SK-N-SH treated with all-trans-retinoic acid at 6 μM for 48 hours (cell line): ENCODE data around the gene MT1H.
"Not testable (repeated sequence)": the region's sequence is repeated elsewhere in the genome, so short reads cannot be mapped to it uniquely, and the experiment has no call there.

Source experiments
- ATAC-seq: fragments of 200-7000 bp; cut with Tn5 transposase; 3 replicates; pipeline ENCODE4 v1.9.1; 2020; ENCODE audit warnings: mild to moderate bottlenecking, moderate library complexity
- ARNTL ChIP-seq: fragments of 450-650 bp; formaldehyde crosslinking; IDR thresholded peaks from 2 replicates; pipeline ENCODE4 v1.5.0; 2020; ENCODE audit warnings: low read depth, mild to moderate bottlenecking, moderate library complexity, borderline replicate concordance
- BACH2 ChIP-seq: fragments of 250-450 bp; sonication (Bioruptor Pico); IDR thresholded peaks from 2 replicates; pipeline ENCODE4 v1.9.0; 2021; ENCODE audit warnings: mild to moderate bottlenecking, borderline replicate concordance
- CREB5 ChIP-seq: fragments of 250-450 bp; sonication (Bioruptor Pico); IDR thresholded peaks from 2 replicates; pipeline ENCODE4 v1.5.1; 2020; ENCODE audit warnings: low read depth, mild to moderate bottlenecking, moderate library complexity
- CSDC2 ChIP-seq: fragments of 250-450 bp; sonication (Bioruptor Pico); IDR thresholded peaks from 2 replicates; pipeline ENCODE4 v1.5.0; 2020; ENCODE audit warnings: mild to moderate bottlenecking, moderate library complexity
- CSRNP3 ChIP-seq: fragments of 250-450 bp; sonication (Bioruptor Pico); IDR thresholded peaks from 2 replicates; pipeline ENCODE4 v1.5.1; 2021; ENCODE audit warnings: mild to moderate bottlenecking, moderate library complexity
- ESRRG ChIP-seq: fragments of 250-450 bp; sonication (Bioruptor Pico); IDR thresholded peaks from 2 replicates; pipeline ENCODE4 v1.6.1; 2021; ENCODE audit warnings: mild to moderate bottlenecking
- GLIS3 ChIP-seq: fragments of 250-450 bp; sonication (Bioruptor Pico); IDR thresholded peaks from 2 replicates; pipeline ENCODE4 v1.5.0; 2020; ENCODE audit warnings: mild to moderate bottlenecking, moderate library complexity
- ISL1 ChIP-seq: fragments of 250-450 bp; sonication (Bioruptor Pico); IDR thresholded peaks from 2 replicates; pipeline ENCODE4 v2.1.2; 2022; ENCODE audit warnings: mild to moderate bottlenecking, moderate library complexity
- OSR1 ChIP-seq: fragments of 250-450 bp; sonication (Bioruptor Pico); IDR thresholded peaks from 2 replicates; pipeline ENCODE4 v1.8.0; 2022; ENCODE audit warnings: moderate library complexity, mild to moderate bottlenecking, inconsistent platforms
- PATZ1 ChIP-seq: fragments of 250-450 bp; sonication (Bioruptor Pico); IDR thresholded peaks from 2 replicates; pipeline ENCODE4 v1.8.0; 2020; ENCODE audit warnings: mild to moderate bottlenecking, moderate library complexity, borderline replicate concordance
- POU6F1 ChIP-seq: fragments of 250-450 bp; sonication (Bioruptor Pico); IDR thresholded peaks from 2 replicates; pipeline ENCODE4 v1.8.0; 2021; ENCODE audit warnings: low read depth, mild to moderate bottlenecking, moderate library complexity, borderline replicate concordance
- PPARA ChIP-seq: fragments of 250-450 bp; sonication (Bioruptor Pico); IDR thresholded peaks from 2 replicates; pipeline ENCODE4 v1.5.0; 2020; ENCODE audit warnings: mild to moderate bottlenecking, borderline replicate concordance
- RARB ChIP-seq: fragments of 250-450 bp; sonication (Bioruptor Pico); IDR thresholded peaks from 2 replicates; pipeline ENCODE4 v1.8.0; 2021; ENCODE audit warnings: mild to moderate bottlenecking, moderate library complexity
- SNAI2 ChIP-seq: fragments of 250-450 bp; sonication (Bioruptor Pico); IDR thresholded peaks from 2 replicates; pipeline ENCODE4 v1.5.0; 2020; ENCODE audit warnings: mild to moderate bottlenecking, moderate library complexity
- TCF4 ChIP-seq: fragments of 250-450 bp; sonication (Bioruptor Pico); IDR thresholded peaks from 2 replicates; pipeline ENCODE4 v1.8.0; 2021; ENCODE audit warnings: mild to moderate bottlenecking, moderate library complexity, borderline replicate concordance
- TOX ChIP-seq: fragments of 250-450 bp; sonication (Bioruptor Pico); IDR thresholded peaks from 2 replicates; pipeline ENCODE4 v1.8.0; 2021; ENCODE audit warnings: mild to moderate bottlenecking, moderate library complexity, borderline replicate concordance
- ZC3H10 ChIP-seq: fragments of 250-450 bp; sonication (Bioruptor Pico); IDR thresholded peaks from 2 replicates; pipeline ENCODE4 v1.5.1; 2021; ENCODE audit warnings: mild to moderate bottlenecking, moderate library complexity
- ZFP3 ChIP-seq: fragments of 250-450 bp; sonication (Bioruptor Pico); IDR thresholded peaks from 2 replicates; pipeline ENCODE4 v1.5.0; 2020; ENCODE audit warnings: mild to moderate bottlenecking, moderate library complexity
- ZFP30 ChIP-seq: fragments of 450-650 bp; formaldehyde crosslinking; IDR thresholded peaks from 2 replicates; pipeline ENCODE4 v1.5.0; 2022; ENCODE audit warnings: mild to moderate bottlenecking, moderate library complexity
- ZNF565 ChIP-seq: fragments of 450-650 bp; formaldehyde crosslinking; conservative IDR thresholded peaks from 2 replicates; pipeline ENCODE4 v1.5.0; 2020; ENCODE audit warnings: low read depth, mild to moderate bottlenecking, moderate library complexity
- ZNF70 ChIP-seq: fragments of 450-650 bp; formaldehyde crosslinking; IDR thresholded peaks from 2 replicates; pipeline ENCODE4 v1.5.0; 2020; ENCODE audit warnings: mild to moderate bottlenecking, moderate library complexity
- ZNF8 ChIP-seq: fragments of 450-650 bp; formaldehyde crosslinking; IDR thresholded peaks from 2 replicates; pipeline ENCODE4 v1.5.0; 2020; ENCODE audit warnings: mild to moderate bottlenecking, moderate library complexity

MT1H gene

GRCh38 chr16:56711862-56712261 is 42.2 kb downstream of the MT1H start (continued):
- no peak for TF ChIP-seq ZC3H10
- no peak for TF ChIP-seq CSDC2 (CRISPR knock-in tag)

GRCh38 chr16:56713794-56714193 is 44.2 kb downstream of the MT1H start:
- ATAC-seq: no peak
- TF ChIP-seq ARNTL (CRISPR knock-in tag) (no peak), RARB (CRISPR knock-in tag) (no peak), CREB5 (no peak), ESRRG (CRISPR knock-in tag) (no peak), TCF4 (no peak), PPARA (CRISPR knock-in tag) (no peak), TOX (CRISPR knock-in tag) (no peak), CSDC2 (CRISPR knock-in tag) (no peak), GLIS3 (CRISPR knock-in tag) (no peak), PATZ1 (no peak), ZNF70 (no peak), POU6F1 (no peak), BACH2 (CRISPR knock-in tag) (no peak), ZFP30 (CRISPR knock-in tag) (no peak), OSR1 (CRISPR knock-in tag) (no peak), SNAI2 (CRISPR knock-in tag) (no peak), ZC3H10 (no peak), ISL1 (CRISPR knock-in tag) (no peak)

- ATAC-seq: peak; percentile 28; the same call in 1 of the 3 replicates
- TF ChIP-seq CSDC2 (CRISPR knock-in tag): no peak
- TF ChIP-seq ZFP3 (CRISPR knock-in tag): no peak
- no peak for TF ChIP-seq OSR1 (CRISPR knock-in tag)
- no peak for TF ChIP-seq PPARA (CRISPR knock-in tag)
- TF ChIP-seq RARB (CRISPR knock-in tag): no peak
- no peak for TF ChIP-seq ZNF565 (CRISPR knock-in tag)
- TF ChIP-seq ZNF8 (CRISPR knock-in tag): no peak
- no peak for TF ChIP-seq ZC3H10
- no peak for TF ChIP-seq POU6F1
- TF ChIP-seq ARNTL (CRISPR knock-in tag): no peak
- TF ChIP-seq SNAI2 (CRISPR knock-in tag): no peak
Observed at GRCh38 chr16:56715126-56715525, 45.5 kb downstream of the MT1H start.

GRCh38 chr16:56716761-56717160 is 47.1 kb downstream of the MT1H start:
- TF ChIP-seq TOX (CRISPR knock-in tag) (no peak), ZNF70 (no peak), ZNF565 (CRISPR knock-in tag) (no peak), ISL1 (CRISPR knock-in tag) (no peak), ESRRG (CRISPR knock-in tag) (no peak), ZFP30 (CRISPR knock-in tag) (no peak), CSDC2 (CRISPR knock-in tag) (no peak), CSRNP3 (CRISPR knock-in tag) (no peak), POU6F1 (no peak), RARB (CRISPR knock-in tag) (no peak), OSR1 (CRISPR knock-in tag) (no peak), PATZ1 (no peak), TCF4 (no peak), GLIS3 (CRISPR knock-in tag) (no peak), CREB5 (no peak)
- ATAC-seq: no peak

GRCh38 chr16:56717532-56717931 is 47.9 kb downstream of the MT1H start:
- not testable (repeated sequence) for ATAC-seq
